Retinal pigment epithelial cell (primary cell): ENCODE results near the gene KIF22.
A peak's percentile ranks its signal among the peaks of the same experiment; 100 is the strongest.

Experiments
- DNase-seq: peaks from one replicate; pipeline ENCODE4 v3.0.0-alpha.2; 2010; ENCODE audit warnings: low read depth
- H3K4me3 ChIP-seq: 2 replicates; pipeline ENCODE4 v1.5.1; 2011; ENCODE audit warnings: mild to moderate bottlenecking, low read length, control low read depth, moderate library complexity
- TF ChIP-seq, protein P1 (sequence below): conservative IDR thresholded peaks from 2 replicates; pipeline ENCODE4 v1.5.1; 2011; ENCODE audit warnings: low read depth, low read length, control low read depth, inconsistent platforms

Gene KIF22

GRCh38 chr16:29806641-29807425, 16.3 kb downstream of the KIF22 start:
- TF ChIP-seq, protein P1, sequence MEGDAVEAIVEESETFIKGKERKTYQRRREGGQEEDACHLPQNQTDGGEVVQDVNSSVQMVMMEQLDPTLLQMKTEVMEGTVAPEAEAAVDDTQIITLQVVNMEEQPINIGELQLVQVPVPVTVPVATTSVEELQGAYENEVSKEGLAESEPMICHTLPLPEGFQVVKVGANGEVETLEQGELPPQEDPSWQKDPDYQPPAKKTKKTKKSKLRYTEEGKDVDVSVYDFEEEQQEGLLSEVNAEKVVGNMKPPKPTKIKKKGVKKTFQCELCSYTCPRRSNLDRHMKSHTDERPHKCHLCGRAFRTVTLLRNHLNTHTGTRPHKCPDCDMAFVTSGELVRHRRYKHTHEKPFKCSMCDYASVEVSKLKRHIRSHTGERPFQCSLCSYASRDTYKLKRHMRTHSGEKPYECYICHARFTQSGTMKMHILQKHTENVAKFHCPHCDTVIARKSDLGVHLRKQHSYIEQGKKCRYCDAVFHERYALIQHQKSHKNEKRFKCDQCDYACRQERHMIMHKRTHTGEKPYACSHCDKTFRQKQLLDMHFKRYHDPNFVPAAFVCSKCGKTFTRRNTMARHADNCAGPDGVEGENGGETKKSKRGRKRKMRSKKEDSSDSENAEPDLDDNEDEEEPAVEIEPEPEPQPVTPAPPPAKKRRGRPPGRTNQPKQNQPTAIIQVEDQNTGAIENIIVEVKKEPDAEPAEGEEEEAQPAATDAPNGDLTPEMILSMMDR = no peak
- DNase-seq = no peak
- H3K4me3 ChIP-seq = peak overlapping the region; percentile 64

DNA sequence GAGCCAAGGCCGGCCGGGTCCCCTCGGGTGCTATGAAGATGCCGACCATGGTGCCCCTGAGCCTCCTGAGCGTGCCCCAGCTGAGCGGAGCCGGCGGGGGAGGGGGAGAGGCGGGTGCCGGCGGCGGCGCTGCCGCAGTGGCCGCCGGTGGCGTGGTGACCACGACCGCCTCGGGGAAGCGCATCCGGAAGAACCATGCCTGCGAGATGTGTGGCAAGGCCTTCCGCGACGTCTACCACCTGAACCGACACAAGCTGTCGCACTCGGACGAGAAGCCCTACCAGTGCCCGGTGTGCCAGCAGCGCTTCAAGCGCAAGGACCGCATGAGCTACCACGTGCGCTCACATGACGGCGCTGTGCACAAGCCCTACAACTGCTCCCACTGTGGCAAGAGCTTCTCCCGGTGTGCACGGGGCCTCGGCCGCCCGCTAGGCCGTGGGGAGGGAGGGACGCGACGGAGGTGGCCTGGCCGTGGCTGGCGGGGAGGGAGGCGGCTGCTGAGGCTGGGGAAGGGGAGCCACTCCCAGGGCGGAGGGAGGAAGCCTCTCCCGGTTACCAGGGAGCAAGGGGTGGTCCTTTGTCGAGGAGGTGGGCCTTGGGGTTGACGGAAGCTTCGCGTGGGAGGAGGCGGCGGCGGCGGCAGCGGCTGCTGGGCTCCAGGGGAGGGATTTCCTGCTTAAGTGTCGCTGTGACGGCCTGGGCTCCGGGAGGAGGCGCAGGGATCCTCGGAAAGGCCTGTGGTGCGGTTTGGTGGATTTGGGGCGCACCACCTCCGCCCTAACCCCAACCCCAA, 17.1 kb downstream of the KIF22 start:
- peak overlapping the region; percentile 64 for H3K4me3 ChIP-seq
- TF ChIP-seq, protein P1 = peak; percentile 35
- DNase-seq = peak; percentile 84

- H3K4me3 ChIP-seq = peak overlapping the region; percentile 64
- DNase-seq = no peak
- TF ChIP-seq, protein P1 = no peak
Measured at GRCh38 chr16:29808219-29808900, 17.8 kb downstream of the KIF22 start.

- H3K4me3 ChIP-seq = peak overlapping the region; percentile 64
- TF ChIP-seq, protein P1 = no peak
Measured at GRCh38 chr16:29809031-29809747, 18.6 kb downstream of the KIF22 start.

DNA sequence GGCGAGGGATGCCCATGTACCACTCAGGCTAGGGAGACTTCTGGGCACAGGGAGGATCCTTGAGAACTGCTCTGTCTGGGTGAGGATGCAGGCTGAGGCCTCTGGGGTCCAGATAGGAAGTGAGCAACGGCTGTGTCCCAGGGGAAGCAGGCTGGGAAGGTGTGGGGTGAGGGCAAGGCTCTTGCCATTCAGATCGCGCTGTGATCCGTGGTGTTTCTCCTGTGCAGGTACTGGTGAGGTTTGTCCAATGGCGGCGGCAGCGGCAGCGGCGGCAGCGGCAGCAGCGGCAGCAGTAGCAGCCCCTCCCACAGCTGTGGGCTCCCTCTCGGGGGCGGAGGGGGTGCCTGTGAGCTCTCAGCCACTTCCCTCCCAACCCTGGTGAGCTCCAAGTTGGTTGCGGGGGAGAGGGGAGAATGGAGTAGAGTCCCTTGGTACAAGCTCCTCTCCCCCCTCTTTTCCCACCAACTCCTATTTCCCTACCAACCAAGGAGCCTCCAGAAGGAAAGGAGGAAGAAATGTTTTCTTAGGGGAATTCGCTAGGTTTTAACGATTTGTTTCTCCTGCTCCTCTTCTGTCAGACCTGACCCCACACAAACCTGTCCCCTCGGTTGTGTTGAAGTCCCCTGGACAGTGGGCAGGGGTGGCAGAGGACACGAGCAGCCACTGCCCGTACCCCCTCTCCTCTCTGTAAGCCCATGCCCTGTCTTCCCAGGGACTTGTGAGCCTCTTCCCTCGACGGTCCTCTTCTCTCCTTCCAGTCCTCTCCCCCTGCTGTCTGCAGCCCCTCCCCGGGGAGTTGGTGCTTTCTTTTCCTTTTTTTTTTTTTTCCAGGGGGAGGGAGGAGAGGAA, 19.5 kb downstream of the KIF22 start:
- DNase-seq = no peak
- TF ChIP-seq, protein P1 = no peak
- H3K4me3 ChIP-seq = peak overlapping the region; percentile 25

More at GRCh38 chr16:29809031-29809747, 18.6 kb downstream of the KIF22 start:
- no peak for DNase-seq

- no peak for DNase-seq
- TF ChIP-seq, protein P1 = no peak
- H3K4me3 ChIP-seq = no peak overlapping the region
Measured at GRCh38 chr16:29810699-29811169, 20.2 kb downstream of the KIF22 start.
